Measurements from ENCODE around the gene HAPLN2. TPM values are rescaled to one million over a fixed set of nuclear protein-coding genes. Genes with fewer than 3 reads are reported as not detected.
"Not testable (repeated sequence)": the region's sequence is repeated elsewhere in the genome, so short reads cannot be mapped to it uniquely, and the experiment has no call there.

HAPLN2 gene
- polyA plus RNA-seq, 3 donors from 2014 or later = not detected

DNA sequence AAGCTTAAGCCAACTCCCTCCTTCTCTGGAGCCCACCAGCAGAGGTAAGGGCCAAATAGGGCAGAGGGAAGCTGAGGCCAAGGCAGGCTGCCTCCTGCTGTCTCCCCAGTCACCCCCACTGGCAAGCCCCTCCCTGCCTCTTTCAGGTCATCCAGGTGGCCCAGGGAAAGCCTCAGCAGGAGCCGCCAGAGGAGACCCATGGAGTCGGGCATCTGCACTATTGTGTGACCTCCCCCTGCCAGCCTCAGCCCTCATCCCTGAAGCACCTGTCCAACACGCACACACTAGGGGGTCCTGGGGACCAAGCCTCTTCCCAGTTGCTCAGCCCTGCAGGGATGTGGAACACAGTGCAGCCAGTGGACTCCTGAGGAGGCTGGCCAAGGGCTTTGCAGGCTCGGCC is 32.9 kb upstream of the HAPLN2 start:
- Mint-ChIP-seq H3K9me3 (no peaks in the 10 kb centered on the region), H3K36me3 (no peaks in the 10 kb centered on the region), H3K27me3 (ENCODE audit: low read depth in 3 of 3) (peaks cover 2 to 5% (median 2%) of the 10 kb centered on the region in 3 donors), H3K4me1 (peaks cover 11 to 19% of the 10 kb centered on the region in 2 donors), H3K27ac (no peak overlapping the region), H3K4me3 (no peak overlapping the region)
- no peak for DNase-seq

DNA sequence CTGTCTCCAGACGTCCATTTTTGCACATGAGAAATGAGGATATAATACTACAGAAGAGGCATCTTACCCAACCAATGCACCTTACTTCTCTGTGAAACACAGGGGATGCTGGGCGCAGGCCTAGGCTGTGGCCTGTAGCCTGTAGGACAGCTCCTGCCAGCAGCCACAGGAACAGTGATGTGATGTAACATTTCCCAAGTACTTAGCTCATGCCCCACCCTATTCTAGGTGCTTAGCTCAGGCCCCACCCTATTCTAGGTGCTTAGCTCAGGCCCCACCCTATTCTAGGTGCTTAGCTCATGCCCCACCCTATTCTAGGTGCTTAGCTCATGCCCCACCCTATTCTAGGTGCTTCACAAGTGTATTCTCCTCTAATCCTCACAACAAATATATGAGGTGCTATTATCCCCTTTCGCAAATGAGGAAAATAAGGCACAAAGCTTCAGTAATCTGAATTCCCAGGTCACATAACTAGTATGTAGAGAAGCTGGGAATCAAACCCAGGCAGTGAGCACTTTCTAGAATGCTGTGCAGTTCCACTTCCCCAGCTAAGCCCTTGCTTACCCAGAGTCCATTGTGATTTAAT is 32.2 kb upstream of the HAPLN2 start:
- no peaks in the 10 kb centered on the region for H3K9me3 Mint-ChIP-seq
- H3K27me3 Mint-ChIP-seq (ENCODE audit: low read depth in 3 of 3) = peaks cover 0 to 6% (median 3%) of the 10 kb centered on the region in 3 donors
- no peaks in the 10 kb centered on the region for H3K36me3 Mint-ChIP-seq
- no peak overlapping the region for H3K4me3 Mint-ChIP-seq
- peaks cover 13 to 19% of the 10 kb centered on the region in 2 donors for H3K4me1 Mint-ChIP-seq
- no peak overlapping the region for H3K27ac Mint-ChIP-seq
- no peak for DNase-seq

DNA sequence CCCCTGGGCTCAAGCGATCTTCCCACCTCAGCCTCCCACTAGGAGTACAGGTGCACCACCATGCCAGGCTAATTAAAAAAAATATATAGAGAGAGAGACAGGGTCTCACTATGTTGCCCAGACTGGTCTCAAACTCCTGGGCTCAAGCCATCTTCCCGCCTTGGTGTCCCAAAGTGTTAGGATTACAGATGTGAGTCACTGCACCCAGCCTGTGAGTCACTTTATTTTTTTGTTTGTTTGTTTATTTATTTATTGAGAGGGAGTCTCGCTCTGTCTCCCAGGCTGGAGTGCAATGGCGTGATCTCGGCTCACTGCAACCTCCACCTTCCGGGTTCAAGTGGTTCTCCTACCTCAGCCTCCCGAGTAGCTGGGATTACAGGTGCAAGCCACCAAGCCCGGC is 31.3 kb upstream of the HAPLN2 start:
- not testable (repeated sequence) for H3K9me3 Mint-ChIP-seq; DNase-seq; H3K4me3 Mint-ChIP-seq; H3K27me3 Mint-ChIP-seq (ENCODE audit: low read depth in 3 of 3); H3K27ac Mint-ChIP-seq; H3K36me3 Mint-ChIP-seq
- peaks cover 21 to 25% of the 10 kb centered on the region in 2 donors for H3K4me1 Mint-ChIP-seq

DNA sequence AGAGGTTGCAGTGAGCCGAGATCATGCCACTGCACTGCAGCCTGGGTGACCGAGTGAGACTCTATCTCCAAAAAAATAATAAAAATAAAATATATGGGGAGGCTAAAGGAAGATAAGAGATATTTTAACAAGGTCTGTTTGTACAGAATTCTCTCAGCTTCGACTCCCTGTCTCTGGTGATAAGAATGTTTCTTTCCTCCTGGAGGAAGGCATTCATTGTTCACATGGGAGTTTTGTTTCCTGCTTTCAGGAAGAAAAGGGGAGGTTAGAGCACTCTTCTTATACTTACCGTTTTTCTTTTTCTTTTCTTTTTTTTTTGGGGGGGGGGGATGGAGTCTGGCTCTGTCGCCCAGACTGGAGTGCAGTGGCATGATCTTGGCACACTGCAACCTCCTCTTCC is 29.7 kb upstream of the HAPLN2 start:
- DNase-seq = no peak
- Mint-ChIP-seq H3K4me3 (no peak overlapping the region), H3K27ac (no peak overlapping the region), H3K27me3 (ENCODE audit: low read depth in 3 of 3) (peaks cover 0 to 2% (median 2%) of the 10 kb centered on the region in 3 donors), H3K36me3 (no peaks in the 10 kb centered on the region), H3K9me3 (no peaks in the 10 kb centered on the region), H3K4me1 (peaks cover 17 to 19% of the 10 kb centered on the region in 2 donors)

DNA sequence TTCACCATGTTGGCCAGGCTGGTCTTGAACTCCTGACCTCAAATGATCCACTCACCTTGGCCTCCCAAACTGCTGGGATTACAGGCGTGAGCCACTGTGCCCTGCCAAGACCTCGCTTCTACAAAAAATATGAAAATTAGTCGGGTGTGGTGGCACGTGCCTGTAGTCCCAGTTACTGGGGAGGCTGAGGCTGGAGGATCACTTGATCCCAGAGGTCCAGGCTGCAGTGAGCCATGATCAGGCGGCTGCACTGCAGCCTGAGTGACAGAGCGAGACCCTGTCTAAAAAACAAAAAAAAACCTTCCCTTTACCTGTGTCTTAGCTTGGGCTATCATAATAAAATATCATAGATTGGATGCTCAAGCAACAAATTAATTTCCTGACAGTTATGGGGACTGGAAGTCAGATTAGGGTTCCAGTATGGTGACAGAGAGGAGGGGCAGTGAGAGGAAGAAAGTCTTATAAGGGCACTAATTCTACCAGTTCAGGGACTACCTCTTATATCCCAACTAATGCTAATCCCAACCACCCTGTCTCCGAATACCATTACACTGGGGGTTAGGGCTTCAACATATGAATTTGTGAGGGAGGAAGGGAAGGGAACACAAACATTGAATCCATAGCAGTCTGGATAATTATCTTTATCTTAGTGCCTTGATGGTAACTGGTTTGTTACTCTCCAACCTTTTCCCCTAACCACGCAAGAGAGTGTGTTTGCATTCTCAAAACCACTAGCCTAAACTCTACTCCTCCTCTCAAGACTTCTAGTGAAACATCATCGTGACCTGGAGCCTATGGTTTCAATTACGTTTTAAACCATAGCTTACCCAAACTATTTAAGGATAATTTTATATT is 28.7 kb upstream of the HAPLN2 start:
- H3K4me1 Mint-ChIP-seq = peaks cover 17 to 21% of the 10 kb centered on the region in 2 donors
- H3K27me3 Mint-ChIP-seq (ENCODE audit: low read depth in 3 of 3) = peaks cover 2% of the 10 kb centered on the region in 3 donors
- peak overlapping the region; percentile 90 to 96 (median 94) for H3K27ac Mint-ChIP-seq
- peak overlapping the region; percentile 88 to 93 (median 91) for H3K4me3 Mint-ChIP-seq
- peaks cover 3 to 7% (median 6%) of the 10 kb centered on the region in 3 donors for H3K36me3 Mint-ChIP-seq
- no peaks in the 10 kb centered on the region for H3K9me3 Mint-ChIP-seq
- no peak for DNase-seq

DNA sequence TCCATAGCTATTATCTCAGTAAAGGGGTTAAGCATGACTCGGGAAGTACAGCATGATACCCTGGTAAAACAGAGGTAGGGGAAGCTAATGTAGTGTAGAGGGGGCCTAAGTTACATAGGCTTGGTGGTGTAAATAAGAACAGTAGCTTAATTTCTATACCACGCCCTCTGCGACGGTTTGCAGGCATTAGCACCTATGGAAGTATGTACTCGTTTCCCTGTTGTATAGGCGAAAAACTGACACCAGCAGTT is 28.1 kb upstream of the HAPLN2 start:
- Mint-ChIP-seq H3K9me3 (no peaks in the 10 kb centered on the region), H3K27me3 (ENCODE audit: low read depth in 3 of 3) (peaks cover 2% of the 10 kb centered on the region in 3 donors), H3K4me1 (peaks cover 17 to 21% of the 10 kb centered on the region in 2 donors), H3K4me3 (peak overlapping the region; percentile 88 to 93 (median 91)), H3K36me3 (peaks cover 3 to 8% (median 8%) of the 10 kb centered on the region in 3 donors), H3K27ac (peak overlapping the region; percentile 90 to 96 (median 94))
- no peak for DNase-seq

DNA sequence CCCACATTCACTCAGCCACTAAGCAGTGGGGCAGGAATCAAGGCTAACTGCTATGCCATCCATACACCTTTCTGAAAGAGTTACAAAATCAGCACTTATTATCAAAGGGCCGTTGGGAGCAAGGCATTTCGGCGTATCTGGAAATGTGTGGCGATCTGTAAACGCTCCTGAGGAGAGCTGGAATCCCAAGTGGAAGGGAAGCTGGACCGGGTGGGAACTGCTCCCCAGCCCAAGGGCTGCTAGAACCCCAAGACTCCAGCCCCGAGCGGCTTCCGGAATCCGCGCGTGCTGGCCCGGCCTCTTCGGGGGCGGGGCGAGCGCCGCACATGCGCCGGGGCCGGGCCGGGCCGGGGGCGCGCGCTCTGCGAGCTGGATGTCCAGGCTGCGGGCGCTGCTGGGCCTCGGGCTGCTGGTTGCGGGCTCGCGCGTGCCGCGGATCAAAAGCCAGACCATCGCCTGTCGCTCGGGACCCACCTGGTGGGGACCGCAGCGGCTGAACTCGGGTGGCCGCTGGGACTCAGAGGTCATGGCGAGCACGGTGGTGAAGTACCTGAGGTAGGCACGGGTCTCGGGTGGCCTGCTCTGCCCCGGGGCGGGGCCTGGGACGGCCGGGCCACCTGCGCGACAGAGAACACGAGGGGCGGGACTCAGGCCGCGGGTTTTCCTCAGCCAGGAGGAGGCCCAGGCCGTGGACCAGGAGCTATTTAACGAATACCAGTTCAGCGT is 27.6 kb upstream of the HAPLN2 start, which contains the start of gene NAXE:
Gene NAXE (plus strand): TSS at position 345 of the 726 bp plus-strand sequence. CDS start 29 bp downstream, at position 374.
- Mint-ChIP-seq H3K4me1 (peaks cover 17 to 21% of the 10 kb centered on the region in 2 donors), H3K9me3 (no peaks in the 10 kb centered on the region), H3K27me3 (ENCODE audit: low read depth in 3 of 3) (peaks cover 2% of the 10 kb centered on the region in 3 donors), H3K36me3 (peaks cover 3 to 11% (median 8%) of the 10 kb centered on the region in 3 donors), H3K27ac (peak within 1 kb of the TSS; percentile 90 to 96 (median 94)), H3K4me3 (peak within 1 kb of the TSS; percentile 88 to 93 (median 91))
- peak; percentile 70 to 74 (median 74) for DNase-seq

DNA sequence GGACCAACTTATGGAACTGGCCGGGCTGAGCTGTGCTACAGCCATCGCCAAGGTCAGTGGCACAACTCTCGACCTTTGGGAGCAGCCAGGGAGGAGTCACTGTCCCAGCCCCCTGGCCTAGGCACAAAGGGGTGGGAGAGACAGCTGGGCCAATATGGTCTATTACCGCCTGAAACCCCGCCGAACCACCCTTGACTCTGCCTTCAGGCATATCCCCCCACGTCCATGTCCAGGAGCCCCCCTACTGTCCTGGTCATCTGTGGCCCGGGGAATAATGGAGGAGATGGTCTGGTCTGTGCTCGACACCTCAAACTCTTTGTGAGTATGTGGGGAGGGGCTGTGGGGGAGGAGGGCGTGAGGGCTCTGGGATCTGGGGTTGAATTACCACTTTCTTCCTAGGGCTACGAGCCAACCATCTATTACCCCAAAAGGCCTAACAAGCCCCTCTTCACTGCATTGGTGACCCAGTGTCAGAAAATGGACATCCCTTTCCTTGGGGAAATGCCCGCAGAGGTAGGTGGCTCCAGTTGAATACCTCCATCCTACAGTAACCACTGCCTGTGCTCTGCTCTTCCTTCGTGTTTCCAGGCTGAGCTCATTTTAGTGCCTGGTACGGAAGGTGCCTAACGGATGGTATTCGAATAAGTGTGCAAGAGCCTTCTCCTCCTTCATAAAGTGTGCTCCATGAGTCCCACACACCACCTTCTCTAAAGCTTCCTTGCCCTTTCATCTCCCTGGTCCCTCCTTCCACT is 26.9 kb upstream of the HAPLN2 start:
- no peak for DNase-seq
- peaks cover 2% of the 10 kb centered on the region in 3 donors for H3K27me3 Mint-ChIP-seq (ENCODE audit: low read depth in 3 of 3)
- peak overlapping the region; percentile 57 to 90 (median 78) for H3K27ac Mint-ChIP-seq
- peaks cover 3 to 18% (median 8%) of the 10 kb centered on the region in 3 donors for H3K36me3 Mint-ChIP-seq
- no peaks in the 10 kb centered on the region for H3K9me3 Mint-ChIP-seq
- H3K4me1 Mint-ChIP-seq = peaks cover 17 to 21% of the 10 kb centered on the region in 2 donors
- H3K4me3 Mint-ChIP-seq = peak overlapping the region; percentile 88 to 93 (median 91)

DNA sequence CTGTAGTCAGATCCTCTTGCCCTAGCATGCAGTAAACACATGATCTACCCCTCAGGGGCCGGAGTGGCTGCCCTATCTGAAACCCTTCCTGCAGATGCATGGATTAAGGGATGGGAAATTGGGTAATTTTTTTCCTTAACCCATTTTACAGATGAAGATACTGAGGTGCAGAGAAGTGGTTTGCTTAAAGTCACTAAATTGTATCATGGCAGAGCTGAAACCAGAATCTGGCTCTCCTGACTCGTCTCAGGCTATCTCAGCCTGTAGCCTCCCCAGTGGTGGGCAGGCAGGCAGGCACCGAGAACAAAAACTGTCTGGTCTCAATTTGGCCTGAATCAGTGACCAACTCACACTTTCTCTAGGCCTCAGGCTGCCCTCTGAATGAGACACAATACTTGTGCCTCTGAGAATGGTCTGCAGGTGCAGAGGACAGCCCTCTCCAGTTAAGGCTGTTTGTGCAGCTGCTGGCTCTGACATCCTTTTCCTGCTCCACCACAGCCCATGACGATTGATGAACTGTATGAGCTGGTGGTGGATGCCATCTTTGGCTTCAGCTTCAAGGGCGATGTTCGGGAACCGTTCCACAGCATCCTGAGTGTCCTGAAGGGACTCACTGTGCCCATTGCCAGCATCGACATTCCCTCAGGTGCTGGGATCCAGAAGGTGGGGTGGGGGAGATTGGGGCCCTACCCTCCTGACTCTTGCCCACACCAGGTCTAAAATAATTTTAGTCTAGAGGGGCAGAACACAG is 26.1 kb upstream of the HAPLN2 start:
- Mint-ChIP-seq H3K4me1 (peaks cover 17 to 21% of the 10 kb centered on the region in 2 donors), H3K9me3 (no peaks in the 10 kb centered on the region), H3K27ac (peak overlapping the region; percentile 53 to 82 (median 70)), H3K27me3 (ENCODE audit: low read depth in 3 of 3) (peaks cover 2% of the 10 kb centered on the region in 3 donors), H3K4me3 (peak overlapping the region; percentile 88 to 93 (median 91)), H3K36me3 (peaks cover 3 to 18% (median 8%) of the 10 kb centered on the region in 3 donors)
- DNase-seq = no peak

DNA sequence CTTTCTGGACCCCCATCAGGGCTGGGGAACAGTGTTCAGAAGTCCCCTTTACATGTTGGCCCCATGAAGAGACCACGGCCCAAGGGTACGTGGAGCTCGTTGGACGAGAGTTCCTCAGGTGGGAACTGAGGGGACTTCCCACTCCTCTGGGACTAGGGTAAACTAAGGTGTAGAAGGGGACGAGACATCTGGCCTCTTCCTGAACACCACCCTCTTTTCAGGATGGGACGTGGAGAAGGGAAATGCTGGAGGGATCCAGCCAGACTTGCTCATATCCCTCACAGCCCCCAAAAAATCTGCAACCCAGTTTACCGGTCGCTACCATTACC is 25.6 kb upstream of the HAPLN2 start:
- Mint-ChIP-seq H3K36me3 (peaks cover 6 to 18% (median 8%) of the 10 kb centered on the region in 3 donors), H3K27ac (no peak overlapping the region), H3K4me1 (peaks cover 17 to 21% of the 10 kb centered on the region in 2 donors), H3K4me3 (peak overlapping the region in 1 of 5 donors; percentile 89), H3K9me3 (no peaks in the 10 kb centered on the region), H3K27me3 (ENCODE audit: low read depth in 3 of 3) (peaks cover 2% of the 10 kb centered on the region in 3 donors)
- DNase-seq = no peak

DNA sequence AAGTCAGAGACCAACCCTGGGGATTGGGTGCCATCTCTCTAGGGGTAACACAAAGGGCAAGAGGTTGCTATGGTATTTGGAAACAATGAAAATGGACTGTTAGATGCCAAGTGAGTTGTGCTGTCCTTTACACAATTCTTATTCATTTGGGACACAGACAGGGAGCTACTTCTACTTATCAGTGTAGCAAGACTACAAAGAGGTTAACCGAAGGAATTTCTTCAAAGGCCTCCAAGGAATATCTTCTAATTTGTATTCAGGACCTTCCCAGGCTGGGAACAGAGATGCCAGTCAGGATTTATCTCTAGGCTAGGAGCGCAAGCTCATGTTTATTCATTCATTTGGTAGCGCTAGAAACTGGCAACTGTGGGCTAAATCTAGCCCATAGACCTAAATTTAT is 25.0 kb upstream of the HAPLN2 start:
- Mint-ChIP-seq H3K9me3 (no peaks in the 10 kb centered on the region), H3K27me3 (ENCODE audit: low read depth in 3 of 3) (peaks cover 2% of the 10 kb centered on the region in 3 donors), H3K36me3 (peaks cover 8 to 18% (median 9%) of the 10 kb centered on the region in 3 donors), H3K27ac (peak overlapping the region in 2 of 6 donors; percentile 21 to 39), H3K4me1 (peaks cover 17 to 21% of the 10 kb centered on the region in 2 donors), H3K4me3 (peak overlapping the region in 1 of 5 donors; percentile 15)
- no peak for DNase-seq

DNA sequence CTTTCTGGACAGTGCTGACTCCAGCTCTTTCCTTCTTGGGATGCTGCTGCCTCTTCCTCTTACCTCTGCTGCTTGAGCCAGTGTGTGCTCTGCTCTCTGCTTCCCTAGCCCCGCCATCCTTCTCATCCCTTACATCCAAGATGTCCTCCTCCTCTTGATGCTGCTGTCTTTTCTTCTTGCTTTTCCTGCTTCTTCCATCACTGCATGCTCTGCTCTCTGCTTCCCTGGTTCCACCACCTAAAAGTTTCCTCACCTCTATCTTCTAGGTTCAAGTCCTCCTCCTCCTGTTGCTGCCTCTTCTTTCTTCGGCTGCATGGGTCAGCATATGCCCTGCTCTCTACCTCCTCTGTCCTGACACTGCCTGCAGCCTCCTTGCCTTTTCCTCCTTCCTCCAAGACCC is 24.2 kb upstream of the HAPLN2 start:
- peaks cover 8 to 18% (median 9%) of the 10 kb centered on the region in 3 donors for H3K36me3 Mint-ChIP-seq
- H3K9me3 Mint-ChIP-seq = no peaks in the 10 kb centered on the region
- H3K27ac Mint-ChIP-seq = peak overlapping the region in 4 of 6 donors; percentile 15 to 74 (median 48)
- H3K4me3 Mint-ChIP-seq = peak overlapping the region in 1 of 5 donors; percentile 33
- H3K27me3 Mint-ChIP-seq (ENCODE audit: low read depth in 3 of 3) = peaks cover 2% of the 10 kb centered on the region in 3 donors
- no peak for DNase-seq
- H3K4me1 Mint-ChIP-seq = peaks cover 17 to 21% of the 10 kb centered on the region in 2 donors

Data from immature natural killer cell (primary cell).